Measurements from ENCODE around the gene CAND2. TPM values are rescaled to one million over a fixed set of nuclear protein-coding genes. Genes with fewer than 3 reads are reported as not detected.

CAND2 gene
- total RNA-seq, 1 experiment from 2014 or later = not detected

GRCh38 chr3:12772462-12772861, 24.0 kb upstream of the CAND2 start:
- CTCF ChIA-PET = no interaction called here
- no peak for DNase-seq
- no peak overlapping the region for H3K27ac Mint-ChIP-seq (ENCODE audit: unreplicated experiment)
- intact Hi-C loops (cut with micrococcal nuclease; ENCODE audit: unreplicated experiment) = no loop called here
- TF ChIP-seq CTCF (IDR thresholded peaks at IDR 0.05; ENCODE audit: unreplicated experiment) = no peak
- H3K36me3 Mint-ChIP-seq (ENCODE audit: insufficient read depth, unreplicated experiment) = no peaks in the 10 kb centered on the region
- H3K4me3 Mint-ChIP-seq (ENCODE audit: low read depth, unreplicated experiment) = no peak overlapping the region
- H3K9me3 Mint-ChIP-seq (ENCODE audit: low read depth, unreplicated experiment) = no peaks in the 10 kb centered on the region
- BruUV-seq (replicated peaks) = no TSS peak
- H3K4me1 Mint-ChIP-seq (ENCODE audit: low read depth, unreplicated experiment) = no peaks in the 10 kb centered on the region
- peaks cover 60% of the 10 kb centered on the region for H3K27me3 Mint-ChIP-seq (ENCODE audit: unreplicated experiment)

- CTCF ChIA-PET = no interaction called here
- Mint-ChIP-seq H3K36me3 (ENCODE audit: insufficient read depth, unreplicated experiment) (no peaks in the 10 kb centered on the region), H3K4me1 (ENCODE audit: low read depth, unreplicated experiment) (no peaks in the 10 kb centered on the region), H3K27ac (ENCODE audit: unreplicated experiment) (no peak overlapping the region), H3K9me3 (ENCODE audit: low read depth, unreplicated experiment) (no peaks in the 10 kb centered on the region), H3K4me3 (ENCODE audit: low read depth, unreplicated experiment) (no peak overlapping the region), H3K27me3 (ENCODE audit: unreplicated experiment) (peaks cover 56% of the 10 kb centered on the region)
- DNase-seq = no peak
- no TSS peak for BruUV-seq (replicated peaks)
- intact Hi-C loops (cut with micrococcal nuclease; ENCODE audit: unreplicated experiment) = no loop called here
- TF ChIP-seq CTCF (IDR thresholded peaks at IDR 0.05; ENCODE audit: unreplicated experiment) = no peak
These were observed 23.3 kb upstream of the CAND2 start for GRCh38 chr3:12773030-12773709.

- H3K27me3 Mint-ChIP-seq (ENCODE audit: unreplicated experiment) = peaks cover 56% of the 10 kb centered on the region
- DNase-seq = no peak
- H3K9me3 Mint-ChIP-seq (ENCODE audit: low read depth, unreplicated experiment) = no peaks in the 10 kb centered on the region
- H3K4me1 Mint-ChIP-seq (ENCODE audit: low read depth, unreplicated experiment) = no peaks in the 10 kb centered on the region
- CTCF ChIA-PET = no interaction called here
- no peak for TF ChIP-seq CTCF (IDR thresholded peaks at IDR 0.05; ENCODE audit: unreplicated experiment)
- H3K36me3 Mint-ChIP-seq (ENCODE audit: insufficient read depth, unreplicated experiment) = no peaks in the 10 kb centered on the region
- no peak overlapping the region for H3K4me3 Mint-ChIP-seq (ENCODE audit: low read depth, unreplicated experiment)
- BruUV-seq (replicated peaks) = no TSS peak
- intact Hi-C loops (cut with micrococcal nuclease; ENCODE audit: unreplicated experiment) = no loop called here
- H3K27ac Mint-ChIP-seq (ENCODE audit: unreplicated experiment) = no peak overlapping the region
These were observed 22.8 kb upstream of the CAND2 start for GRCh38 chr3:12773710-12774086.

- DNase-seq = no peak
- intact Hi-C loops (cut with micrococcal nuclease; ENCODE audit: unreplicated experiment) = no loop called here
- no peaks in the 10 kb centered on the region for H3K36me3 Mint-ChIP-seq (ENCODE audit: insufficient read depth, unreplicated experiment)
- no peak for TF ChIP-seq CTCF (IDR thresholded peaks at IDR 0.05; ENCODE audit: unreplicated experiment)
- CTCF ChIA-PET = no interaction called here
- H3K4me3 Mint-ChIP-seq (ENCODE audit: low read depth, unreplicated experiment) = no peak overlapping the region
- BruUV-seq (replicated peaks) = no TSS peak
- peaks cover 56% of the 10 kb centered on the region for H3K27me3 Mint-ChIP-seq (ENCODE audit: unreplicated experiment)
- H3K9me3 Mint-ChIP-seq (ENCODE audit: low read depth, unreplicated experiment) = no peaks in the 10 kb centered on the region
- H3K4me1 Mint-ChIP-seq (ENCODE audit: low read depth, unreplicated experiment) = no peaks in the 10 kb centered on the region
- H3K27ac Mint-ChIP-seq (ENCODE audit: unreplicated experiment) = no peak overlapping the region
These were observed 21.9 kb upstream of the CAND2 start for GRCh38 chr3:12774619-12775018.
